HEK293T (cell line): ENCODE measurements around the gene COL6A3.

Source experiments
- ARNT ChIP-seq: fragments of 450-650 bp; IDR thresholded peaks from 2 replicates; pipeline ENCODE4 v1.6.1; 2017; ENCODE audit warnings: mild to moderate bottlenecking
- BHLHE40 ChIP-seq: fragments of 450-650 bp; IDR thresholded peaks from 2 replicates; pipeline ENCODE4 v1.6.1; 2016; ENCODE audit warnings: mild to moderate bottlenecking, moderate library complexity, borderline replicate concordance
- CTBP1 ChIP-seq: fragments of 450-650 bp; IDR thresholded peaks from 2 replicates; pipeline ENCODE4 v1.6.1; 2016; ENCODE audit warnings: borderline replicate concordance
- ELF4 ChIP-seq: fragments of 450-650 bp; IDR thresholded peaks from 2 replicates; pipeline ENCODE4 v1.6.1; 2017; ENCODE audit warnings: antibody characterized with exemption
- FOXA1 ChIP-seq: fragments of 450-650 bp; IDR thresholded peaks from 2 replicates; pipeline ENCODE4 v1.6.1; 2016; ENCODE audit warnings: mild to moderate bottlenecking
- FOXK2 ChIP-seq: fragments of 450-650 bp; IDR thresholded peaks from 2 replicates; pipeline ENCODE4 v1.6.1; 2016; ENCODE audit warnings: mild to moderate bottlenecking
- FOXM1 ChIP-seq: fragments of 450-650 bp; IDR thresholded peaks from 2 replicates; pipeline ENCODE4 v1.6.1; 2017; ENCODE audit warnings: mild to moderate bottlenecking, borderline replicate concordance
- LEF1 ChIP-seq: fragments of 450-650 bp; IDR thresholded peaks from 2 replicates; pipeline ENCODE4 v1.6.1; 2017; ENCODE audit warnings: mild to moderate bottlenecking, borderline replicate concordance
- NFRKB ChIP-seq: fragments of 450-650 bp; IDR thresholded peaks from 2 replicates; pipeline ENCODE4 v1.6.1; 2016; ENCODE audit warnings: mild to moderate bottlenecking, moderate library complexity
- PKNOX1 ChIP-seq: fragments of 450-650 bp; IDR thresholded peaks from 2 replicates; pipeline ENCODE4 v1.6.1; 2016
- SP1 ChIP-seq: fragments of 450-650 bp; IDR thresholded peaks from 2 replicates; pipeline ENCODE4 v1.6.1; 2017
- SUZ12 ChIP-seq: fragments of 450-650 bp; IDR thresholded peaks from 2 replicates; pipeline ENCODE4 v1.6.1; 2016; ENCODE audit warnings: mild to moderate bottlenecking
- TARDBP ChIP-seq: fragments of 450-650 bp; IDR thresholded peaks from 2 replicates; pipeline ENCODE4 v1.6.1; 2016
- ZNF384 ChIP-seq: fragments of 450-650 bp; IDR thresholded peaks from 2 replicates; pipeline ENCODE4 v1.6.1; 2016

GRCh38 chr2:237309416-237309815 lies 104.5 kb downstream of the COL6A3 start:
- TF ChIP-seq FOXA1 (no peak), SP1 (no peak), BHLHE40 (no peak), NFRKB (no peak), TARDBP (no peak), ELF4 (no peak), ZNF384 (no peak), SUZ12 (no peak), PKNOX1 (no peak), FOXM1 (no peak), ARNT (no peak), FOXK2 (no peak), CTBP1 (no peak), LEF1 (no peak)
